Measurements from ENCODE around the gene COA3. TPM values are rescaled to one million over a fixed set of nuclear protein-coding genes. Genes with fewer than 3 reads are reported as not detected.

Gene COA3
- total and polyA plus RNA-seq, 4 donors, result 55.7 to 142 (median 76.7) TPM

GRCh38 chr17:42767512-42767911 lies 31.0 kb downstream of the COA3 start:
- H3K9me3 ChIP-seq (ENCODE audit: control insufficient read depth in 4 of 4, insufficient read depth in 3 of 4, low read length in 3 of 4), result no peaks in the 10 kb centered on the region
- TF ChIP-seq CTCF (IDR thresholded peaks at IDR 0.05; ENCODE audit: control extremely low read depth, extremely low read depth), result no peak
- no peaks in the 10 kb centered on the region for H3K27me3 ChIP-seq (ENCODE audit: control insufficient read depth in 3 of 3, insufficient read depth in 3 of 3, low read length in 2 of 3)
- no peak overlapping the region for H3K9ac ChIP-seq (ENCODE audit: insufficient read depth in 1 of 2, low read length in 2 of 2)
- ATAC-seq (ENCODE audit: insufficient read depth, low FRiP score) (no peak), DNase-seq (no peak)
- no peak overlapping the region for H3K27ac ChIP-seq (ENCODE audit: low read depth in 1 of 2, low read length in 1 of 2)
- peaks cover 0 to 7% (median 0%) of the 10 kb centered on the region in 5 donors for H3K4me1 ChIP-seq (ENCODE audit: control insufficient read depth in 5 of 5, insufficient read depth in 5 of 5, low read length in 5 of 5)
- H3K4me3 ChIP-seq, result no peak overlapping the region
- H3K36me3 ChIP-seq (ENCODE audit: control insufficient read depth in 4 of 4, insufficient read depth in 4 of 4, low read length in 4 of 4), result no peaks in the 10 kb centered on the region

GRCh38 chr17:42766124-42766523 lies 32.4 kb downstream of the COA3 start:
- H3K36me3 ChIP-seq (ENCODE audit: control insufficient read depth in 4 of 4, insufficient read depth in 4 of 4, low read length in 4 of 4), result no peaks in the 10 kb centered on the region
- peaks cover 0 to 2% (median 0%) of the 10 kb centered on the region in 4 donors for H3K9me3 ChIP-seq (ENCODE audit: control insufficient read depth in 4 of 4, insufficient read depth in 3 of 4, low read length in 3 of 4)
- H3K4me3 ChIP-seq, result no peak overlapping the region
- H3K27me3 ChIP-seq (ENCODE audit: control insufficient read depth in 3 of 3, insufficient read depth in 3 of 3, low read length in 2 of 3), result no peaks in the 10 kb centered on the region
- peaks cover 0 to 16% (median 4%) of the 10 kb centered on the region in 5 donors for H3K4me1 ChIP-seq (ENCODE audit: control insufficient read depth in 5 of 5, insufficient read depth in 5 of 5, low read length in 5 of 5)
- H3K9ac ChIP-seq (ENCODE audit: insufficient read depth in 1 of 2, low read length in 2 of 2), result no peak overlapping the region
- no peak for ATAC-seq (ENCODE audit: insufficient read depth, low FRiP score)
- WGBS, 2 donors, result 87 to 89% methylated on average over 6 of the region's 6 CpGs
- TF ChIP-seq CTCF (IDR thresholded peaks at IDR 0.05; ENCODE audit: control extremely low read depth, extremely low read depth), result no peak
- DNase-seq, result no peak
- H3K27ac ChIP-seq (ENCODE audit: low read depth in 1 of 2, low read length in 1 of 2), result no peak overlapping the region

- peak overlapping the region; percentile 54 for H3K4me3 ChIP-seq
- H3K27me3 ChIP-seq (ENCODE audit: control insufficient read depth in 3 of 3, insufficient read depth in 3 of 3, low read length in 2 of 3), result no peaks in the 10 kb centered on the region
- peaks cover 0 to 27% (median 9%) of the 10 kb centered on the region in 5 donors for H3K4me1 ChIP-seq (ENCODE audit: control insufficient read depth in 5 of 5, insufficient read depth in 5 of 5, low read length in 5 of 5)
- DNase-seq (no peak), ATAC-seq (ENCODE audit: insufficient read depth, low FRiP score) (no peak)
- H3K27ac ChIP-seq (ENCODE audit: low read depth in 1 of 2, low read length in 1 of 2), result peak overlapping the region; percentile 65 to 86
- no peak for TF ChIP-seq CTCF (IDR thresholded peaks at IDR 0.05; ENCODE audit: control extremely low read depth, extremely low read depth)
- no peaks in the 10 kb centered on the region for H3K36me3 ChIP-seq (ENCODE audit: control insufficient read depth in 4 of 4, insufficient read depth in 4 of 4, low read length in 4 of 4)
- H3K9me3 ChIP-seq (ENCODE audit: control insufficient read depth in 4 of 4, insufficient read depth in 3 of 4, low read length in 3 of 4), result peaks cover 0 to 2% (median 0%) of the 10 kb centered on the region in 4 donors
- 35 to 52% methylated on average over 12 of the region's 12 CpGs for WGBS, 2 donors
- H3K9ac ChIP-seq (ENCODE audit: insufficient read depth in 1 of 2, low read length in 2 of 2), result peak overlapping the region in 1 of 2 donors; percentile 62
Measured at GRCh38 chr17:42761638-42762037, 36.9 kb downstream of the COA3 start.
